GM21447 (cell line): Measurements from ENCODE around the gene JPT2.
A peak's percentile ranks its signal among the peaks of the same experiment; 100 is the strongest.
"Not testable (repeated sequence)": the region's sequence is repeated elsewhere in the genome, so short reads cannot be mapped to it uniquely, and the experiment has no call there.

Experiments
- ATAC-seq: cut with Tn5 transposase; IDR thresholded peaks from one replicate; pipeline ENCODE4 v1.9.1; 2021; ENCODE audit not compliant: unreplicated experiment

JPT2 gene

GRCh38 chr16:1705688-1706385, 27.8 kb downstream of the JPT2 start, which contains the start of gene MAPK8IP3:
MAPK8IP3 (plus strand) TSS chr16:1706195; CDS start chr16:1706340, 145 bp downstream.
- peak; percentile 73 for ATAC-seq

GRCh38 chr16:1706386-1707192, 28.5 kb downstream of the JPT2 start:
- peak; percentile 14 for ATAC-seq

GRCh38 chr16:1707193-1707790, 29.2 kb downstream of the JPT2 start:
- no peak for ATAC-seq

GRCh38 chr16:1708083-1708767, 30.1 kb downstream of the JPT2 start:
- ATAC-seq = no peak

DNA sequence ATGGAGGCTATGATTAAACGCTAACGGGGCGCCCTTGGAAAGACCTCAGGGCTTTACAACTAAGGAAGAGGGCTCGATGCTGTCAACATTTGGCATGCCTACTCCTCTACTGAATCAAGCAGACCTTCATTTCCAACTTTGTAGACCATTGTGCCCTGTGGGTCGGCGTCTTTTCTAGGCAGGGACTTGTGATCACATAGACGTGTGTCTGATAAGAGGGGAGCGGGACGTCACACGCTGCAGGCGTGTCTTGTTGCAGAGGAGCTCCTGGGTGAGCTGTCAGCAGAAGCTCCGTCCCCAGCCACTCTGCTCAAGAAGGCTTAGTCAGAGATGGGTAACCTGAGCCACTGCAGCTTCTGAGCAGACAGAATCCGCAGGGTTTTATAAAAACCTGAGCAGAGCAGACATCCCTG, 30.7 kb downstream of the JPT2 start:
- no peak for ATAC-seq

DNA sequence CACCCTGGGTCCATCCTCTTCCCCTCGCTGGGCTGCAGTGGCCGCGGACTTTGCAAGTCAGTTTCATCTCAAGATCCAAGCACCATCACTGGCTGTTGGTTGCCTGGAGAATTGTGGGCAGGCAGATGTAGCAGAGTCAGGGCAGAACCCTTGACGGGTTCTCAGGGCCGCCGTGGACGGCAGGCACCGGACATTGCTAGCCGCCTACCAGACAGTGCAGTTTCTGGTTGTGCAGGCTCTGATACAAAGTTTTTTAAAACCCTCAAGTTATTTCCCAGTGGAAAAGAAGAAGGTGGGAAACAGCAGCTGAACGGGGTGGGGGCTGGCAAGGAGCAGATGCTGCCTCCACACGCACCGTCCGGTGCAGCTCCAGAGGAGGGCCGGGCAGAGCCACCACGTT, 31.3 kb downstream of the JPT2 start:
- no peak for ATAC-seq

GRCh38 chr16:1710811-1711507, 32.9 kb downstream of the JPT2 start:
- no peak for ATAC-seq

DNA sequence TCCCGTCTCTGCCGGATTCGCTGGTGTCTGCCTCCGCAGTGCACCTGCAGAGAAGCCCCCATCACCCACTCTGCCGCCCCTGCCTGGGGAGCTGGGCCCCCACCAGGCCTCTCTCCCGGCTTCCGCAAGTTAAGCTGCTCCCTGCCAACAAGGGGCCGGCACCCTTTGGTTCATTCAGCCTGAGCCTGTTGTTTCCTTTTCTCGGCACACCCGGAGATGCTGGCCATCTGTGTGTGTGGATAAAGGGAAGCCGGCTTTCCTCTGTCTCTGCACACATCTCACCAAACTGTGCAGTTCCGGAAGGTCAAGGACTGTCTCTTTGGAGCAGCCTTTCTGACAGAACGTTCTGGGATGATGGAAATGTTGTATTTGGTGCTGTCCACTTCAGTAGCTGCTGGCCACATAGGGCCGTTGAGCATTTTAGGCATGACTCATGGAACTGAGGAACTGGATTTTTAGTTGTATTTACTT, 34.7 kb downstream of the JPT2 start:
- ATAC-seq = no peak

DNA sequence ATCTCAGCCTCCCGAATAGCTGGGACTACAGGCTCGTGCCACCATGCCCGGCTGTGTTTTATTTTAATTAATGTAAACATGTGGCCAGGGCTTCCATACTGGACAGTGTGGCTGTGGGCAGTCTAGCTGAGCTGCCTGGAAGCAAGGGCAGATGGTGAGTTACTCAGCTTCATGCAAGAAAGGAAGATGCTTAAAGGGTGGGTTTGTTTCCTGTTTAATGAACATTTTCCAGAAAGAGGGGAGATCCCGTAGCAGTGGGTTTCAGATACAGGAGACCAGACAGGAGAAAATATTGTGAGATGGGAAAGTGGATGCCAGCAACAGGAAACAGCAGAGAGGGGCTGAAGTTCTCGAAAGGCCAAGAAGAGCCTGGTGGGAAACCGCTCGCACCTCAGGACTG, 35.3 kb downstream of the JPT2 start:
- ATAC-seq = no peak

DNA sequence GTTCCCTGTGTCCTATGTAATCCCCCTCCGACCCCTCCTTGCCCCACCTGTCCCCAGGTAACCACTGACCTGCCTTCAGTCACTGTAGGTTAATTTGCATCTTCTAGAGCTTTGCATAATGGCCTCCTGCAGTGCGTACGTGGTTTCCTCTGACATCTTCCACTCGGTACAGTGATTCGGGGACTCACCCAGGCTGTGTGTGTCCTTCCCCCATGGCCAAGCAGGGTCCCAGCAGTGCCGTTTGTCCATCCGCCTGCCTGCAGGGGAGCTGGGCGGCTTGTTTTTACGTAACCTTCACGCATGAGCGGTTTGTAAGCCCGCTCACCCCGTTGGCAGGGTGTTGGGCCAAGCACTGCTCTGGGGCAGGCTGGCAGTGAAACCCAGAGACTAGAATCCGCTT, 35.9 kb downstream of the JPT2 start:
- ATAC-seq = peak; percentile 62

- ATAC-seq = no peak
These were observed 37.1 kb downstream of the JPT2 start for GRCh38 chr16:1715220-1715619.

DNA sequence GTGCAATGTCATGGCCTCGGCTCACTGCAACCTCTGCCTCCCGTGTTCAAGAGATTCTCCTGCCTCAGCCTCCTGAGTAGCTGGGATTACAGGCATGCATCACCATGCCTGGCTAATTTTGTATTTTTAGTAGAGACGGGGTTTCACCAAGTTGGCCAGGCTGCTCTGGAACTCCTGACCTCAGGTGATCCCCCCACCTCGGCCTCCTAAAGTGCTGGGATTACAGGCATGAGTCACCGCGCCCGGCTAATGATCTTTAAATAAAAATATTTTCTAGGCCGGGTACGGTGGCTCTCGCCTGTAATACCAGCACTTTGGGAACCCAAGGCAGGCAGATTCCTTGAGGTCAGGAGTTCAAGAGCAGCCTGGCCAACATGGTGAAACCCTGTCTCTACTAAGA, 40.2 kb downstream of the JPT2 start:
- not testable (repeated sequence) for ATAC-seq

DNA sequence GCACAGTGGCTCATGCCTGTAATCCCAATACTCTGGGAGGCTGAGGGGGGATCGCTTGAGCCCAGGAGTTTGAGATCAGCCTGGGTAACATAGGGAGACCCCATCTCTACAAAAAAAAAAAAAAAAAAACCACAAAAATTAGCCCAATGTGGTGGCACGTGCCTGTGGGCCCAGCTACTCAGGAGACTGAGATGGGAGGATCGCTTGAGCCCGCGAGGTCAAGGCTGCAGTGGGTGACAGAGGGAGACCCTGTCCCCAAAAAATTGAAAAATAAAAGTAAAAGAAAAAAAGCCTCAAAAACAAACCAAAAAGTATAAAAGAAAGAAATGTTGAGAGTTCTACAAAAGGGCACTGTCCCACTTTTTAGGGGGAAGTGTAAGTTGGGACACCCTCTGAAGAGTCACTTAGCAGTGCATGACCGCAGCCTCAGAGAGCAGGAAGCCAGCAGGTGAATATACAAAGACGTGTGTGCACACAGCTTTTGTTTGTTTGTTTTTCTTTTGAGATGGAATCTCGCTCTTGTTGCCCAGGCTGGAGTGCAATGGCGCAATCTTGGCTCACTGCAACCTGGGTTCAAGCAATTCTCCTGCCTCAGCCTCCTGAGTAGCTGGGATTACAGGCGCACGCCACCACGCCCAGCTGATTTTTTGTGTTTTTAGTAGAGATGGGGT, 41.6 kb downstream of the JPT2 start:
- ATAC-seq = not testable (repeated sequence)

DNA sequence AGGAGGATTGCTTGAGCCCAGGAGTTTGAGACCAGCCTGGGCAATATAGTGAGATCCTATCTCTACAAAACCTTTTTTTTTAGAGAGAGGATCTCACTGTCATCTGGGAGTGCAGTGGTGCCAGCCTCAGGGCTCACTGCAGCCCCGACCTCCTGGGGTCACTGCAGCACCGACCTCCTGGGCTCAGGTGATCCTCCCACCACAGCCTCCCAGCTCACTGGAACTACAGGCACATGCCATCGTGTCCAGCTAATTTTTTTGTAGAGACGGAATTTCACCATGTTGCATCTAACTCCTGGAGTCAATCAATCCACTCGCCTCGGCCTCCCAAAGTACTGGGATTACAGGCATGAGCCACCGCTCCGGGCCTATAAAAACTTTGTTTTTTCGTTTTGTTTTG, 43.3 kb downstream of the JPT2 start:
- no peak for ATAC-seq

- no peak for ATAC-seq
These were observed 45.5 kb downstream of the JPT2 start for GRCh38 chr16:1723450-1724147.

GRCh38 chr16:1724491-1724890, 46.4 kb downstream of the JPT2 start:
- no peak for ATAC-seq

- no peak for ATAC-seq
These were observed 48.8 kb downstream of the JPT2 start for GRCh38 chr16:1726661-1727502.
